Activated T-cell treated with anti-CD3 and anti-CD28 coated beads, Interleukin-2, amount 50 U/mL, for 4 hours (primary cell): ENCODE results near the gene DDX28. TPM values are rescaled to one million over a fixed set of nuclear protein-coding genes. Genes with fewer than 3 reads are reported as not detected.
"Not testable (repeated sequence)": the region's sequence is repeated elsewhere in the genome, so short reads cannot be mapped to it uniquely, and the experiment has no call there.

Source experiments
- ATAC-seq, 2 donors: fragments of 200-7000 bp; cut with Tn5 transposase; one replicate each; pipeline ENCODE4 v1.10.0; 2021
- DNase-seq: peaks from one replicate; pipeline ENCODE4 v3.0.0-alpha.2; 2020
- H3K27me3 Mint-ChIP-seq: one replicate; pipeline ENCODE4 v1.8.0; 2021; ENCODE audit warnings: low read depth, mixed read lengths
- H3K36me3 Mint-ChIP-seq: one replicate; pipeline ENCODE4 v1.8.0; 2022; ENCODE audit warnings: mixed read lengths; ENCODE audit not compliant: insufficient read depth
- H3K4me1 Mint-ChIP-seq: one replicate; pipeline ENCODE4 v1.8.0; 2021; ENCODE audit warnings: low read depth, mixed read lengths
- H3K4me3 Mint-ChIP-seq: one replicate; pipeline ENCODE4 v1.8.0; 2021; ENCODE audit warnings: mild to moderate bottlenecking, moderate library complexity, mixed read lengths
- H3K9me3 Mint-ChIP-seq: one replicate; pipeline ENCODE4 v1.8.0; 2021; ENCODE audit warnings: mixed read lengths
- total RNA-seq, 3 donors: library from RNA; stranded (reverse); gene quantifications; one replicate each; pipeline ENCODE4 v1.2.1, GENCODE V29; 2021

Gene DDX28
- total RNA-seq, 3 donors from 2014 or later: 34.9 to 40.3 (median 39.1) TPM

DNA sequence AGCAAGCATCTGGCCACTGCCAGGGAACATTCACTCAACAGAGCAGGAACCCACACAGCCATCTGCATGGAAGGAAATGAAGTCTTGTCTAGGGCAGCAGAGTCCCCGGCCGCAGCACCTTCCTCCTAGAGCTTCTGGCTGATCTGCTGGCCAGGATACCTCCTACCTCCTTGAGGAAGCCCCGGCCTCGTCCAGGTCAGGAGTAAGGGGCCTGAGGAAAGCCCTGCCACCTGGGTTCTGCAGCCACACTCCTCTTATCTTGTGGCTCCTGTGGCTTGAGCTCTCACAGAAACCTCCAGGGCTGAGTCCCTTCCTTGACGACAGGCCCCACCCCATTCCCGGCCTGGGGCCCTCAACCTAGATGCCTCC, 29.0 kb downstream of the DDX28 start:
- not testable (repeated sequence) for H3K27me3 Mint-ChIP-seq, DNase-seq, H3K9me3 Mint-ChIP-seq, H3K36me3 Mint-ChIP-seq
- ATAC-seq: peak; percentile 5 to 11
- H3K4me3 Mint-ChIP-seq: peak overlapping the region; percentile 73
- peaks cover 50% of the 10 kb centered on the region for H3K4me1 Mint-ChIP-seq

DNA sequence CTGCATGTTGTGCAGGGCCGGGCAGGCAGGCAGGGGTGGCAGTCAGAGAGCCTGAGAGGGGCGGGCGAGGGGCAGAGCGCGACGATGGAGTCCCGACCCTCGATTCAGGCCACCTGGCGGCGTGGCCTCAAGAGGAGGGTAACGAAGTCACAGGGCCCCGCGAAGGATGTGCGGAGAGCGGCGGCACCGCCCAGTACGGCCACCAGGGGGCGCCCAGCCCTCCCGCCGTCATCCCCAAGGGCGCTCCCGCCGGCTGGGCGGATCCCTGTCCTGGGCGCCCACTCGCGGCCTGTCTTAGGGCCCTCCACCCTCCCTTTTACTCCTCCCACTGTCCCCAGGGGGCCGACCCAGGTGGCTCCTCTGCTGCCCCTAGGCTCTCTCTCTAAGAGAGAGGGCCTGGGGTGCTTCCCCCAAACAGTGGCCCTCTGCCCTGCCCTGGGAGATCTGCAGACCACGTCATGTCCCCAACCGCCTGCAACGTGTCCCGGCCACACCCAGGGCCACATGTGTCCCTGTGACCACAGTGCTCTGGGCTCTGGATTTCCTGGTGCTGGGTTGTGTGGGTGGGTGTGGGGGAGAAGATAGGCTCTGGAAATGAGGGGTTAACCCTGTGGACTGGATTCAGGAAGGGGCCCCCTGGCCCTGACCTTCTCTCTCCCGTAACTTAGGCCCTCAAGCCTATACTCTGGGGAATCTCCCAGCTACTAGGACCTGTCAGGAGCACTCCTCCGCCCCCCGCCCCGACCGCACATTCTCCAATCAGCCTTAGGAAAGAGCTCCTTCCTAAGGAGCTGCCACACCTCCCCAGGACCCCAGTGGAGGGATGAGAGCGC, 29.6 kb downstream of the DDX28 start:
- H3K9me3 Mint-ChIP-seq: no peaks in the 10 kb centered on the region
- peaks cover 3% of the 10 kb centered on the region for H3K36me3 Mint-ChIP-seq
- peak overlapping the region; percentile 73 for H3K4me3 Mint-ChIP-seq
- no peaks in the 10 kb centered on the region for H3K27me3 Mint-ChIP-seq
- H3K4me1 Mint-ChIP-seq: peaks cover 44% of the 10 kb centered on the region
- peak; percentile 95 to 96 for ATAC-seq
- peak; percentile 78 for DNase-seq

DNA sequence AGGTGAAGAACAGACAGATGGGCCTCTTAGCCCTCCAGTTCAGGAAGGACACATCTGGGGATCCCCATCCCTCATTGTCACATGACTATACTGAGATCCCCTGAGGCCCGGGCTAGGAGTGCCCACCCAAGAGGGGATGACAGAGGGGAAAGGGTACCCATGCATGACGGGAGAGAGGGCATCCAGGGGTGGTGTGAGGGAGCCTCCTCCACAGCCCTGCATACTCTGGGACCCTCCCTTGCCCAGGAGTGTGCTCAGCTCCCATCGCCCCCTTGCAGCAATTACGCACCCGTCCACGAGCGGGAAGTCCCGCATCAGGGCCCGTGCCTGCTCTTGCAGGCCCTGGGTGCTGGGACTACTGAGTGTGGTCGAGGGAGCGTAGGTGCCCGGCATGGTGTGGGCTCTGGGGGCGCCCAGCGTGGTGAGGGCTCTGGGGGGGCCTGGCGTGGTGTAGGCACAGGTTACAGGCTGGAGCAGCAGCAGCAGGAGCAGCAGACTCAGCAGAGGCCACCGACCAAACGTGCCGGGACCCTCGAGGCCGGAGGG, 30.3 kb downstream of the DDX28 start:
- Mint-ChIP-seq H3K27me3 (no peaks in the 10 kb centered on the region), H3K4me1 (peaks cover 42% of the 10 kb centered on the region), H3K9me3 (no peaks in the 10 kb centered on the region), H3K36me3 (peaks cover 3% of the 10 kb centered on the region), H3K4me3 (no peak overlapping the region)
- ATAC-seq (peak in 1 of 2 donors; percentile 7), DNase-seq (no peak)

DNA sequence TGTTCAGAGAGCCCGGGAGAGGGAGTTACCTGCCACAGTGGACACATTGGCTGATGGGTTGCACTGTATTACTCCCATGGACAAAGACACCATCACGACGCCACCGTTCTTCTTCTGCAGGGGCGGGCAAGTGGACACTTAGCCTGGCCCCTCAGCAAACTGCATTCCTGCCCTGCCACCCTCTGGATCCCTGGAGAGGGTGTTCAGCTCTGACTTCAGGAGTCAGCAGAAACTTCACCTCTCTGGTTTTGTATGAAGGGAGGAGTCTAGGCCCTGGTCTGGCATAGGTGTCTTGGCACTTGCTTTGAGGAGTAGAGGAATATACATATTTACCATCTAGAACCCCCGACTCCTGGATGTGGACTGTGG, 33.0 kb downstream of the DDX28 start:
- H3K9me3 Mint-ChIP-seq: no peaks in the 10 kb centered on the region

DNA sequence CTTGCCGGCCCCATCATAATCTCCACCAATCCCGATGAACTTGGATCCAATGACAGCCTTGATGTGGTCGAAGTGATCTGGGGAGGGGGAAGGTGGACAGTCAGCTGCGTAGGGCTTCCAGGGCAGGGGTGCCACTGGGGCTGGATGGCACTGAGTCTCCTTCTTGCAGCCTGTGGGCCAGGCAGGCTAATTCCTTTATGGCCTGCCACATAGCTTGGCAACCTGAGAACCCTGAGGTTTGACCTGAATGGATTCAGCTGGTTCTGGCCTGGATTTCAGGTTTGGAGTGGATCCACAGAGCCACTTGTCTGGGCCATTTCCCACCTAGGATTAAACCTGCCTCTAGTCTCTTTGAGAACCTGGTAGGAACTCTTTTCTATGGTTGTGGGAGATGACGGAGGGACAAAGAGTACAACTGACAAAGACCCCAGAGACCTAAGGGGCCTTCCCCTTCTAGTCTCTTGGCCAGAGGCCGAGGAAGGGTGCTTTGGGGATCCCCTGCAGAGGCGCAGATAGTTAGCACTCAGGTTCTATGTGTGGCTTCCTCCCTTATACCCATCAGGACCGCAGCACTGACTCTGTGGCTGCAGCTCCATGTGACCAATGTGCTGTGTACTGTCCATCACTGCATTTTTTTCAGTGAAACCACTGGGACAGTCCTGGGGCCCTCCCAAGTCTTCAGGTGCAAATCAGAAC, 33.6 kb downstream of the DDX28 start:
- Mint-ChIP-seq H3K4me3 (no peak overlapping the region), H3K9me3 (no peaks in the 10 kb centered on the region), H3K4me1 (peaks cover 26% of the 10 kb centered on the region), H3K27me3 (no peaks in the 10 kb centered on the region), H3K36me3 (peaks cover 3% of the 10 kb centered on the region)
- DNase-seq (no peak), ATAC-seq (no peak)

More for the DNA sequence above, 33.0 kb downstream of the DDX28 start:
- ATAC-seq (no peak), DNase-seq (no peak)
- Mint-ChIP-seq H3K4me1 (peaks cover 25% of the 10 kb centered on the region), H3K36me3 (peaks cover 3% of the 10 kb centered on the region), H3K4me3 (no peak overlapping the region), H3K27me3 (no peaks in the 10 kb centered on the region)

DNA sequence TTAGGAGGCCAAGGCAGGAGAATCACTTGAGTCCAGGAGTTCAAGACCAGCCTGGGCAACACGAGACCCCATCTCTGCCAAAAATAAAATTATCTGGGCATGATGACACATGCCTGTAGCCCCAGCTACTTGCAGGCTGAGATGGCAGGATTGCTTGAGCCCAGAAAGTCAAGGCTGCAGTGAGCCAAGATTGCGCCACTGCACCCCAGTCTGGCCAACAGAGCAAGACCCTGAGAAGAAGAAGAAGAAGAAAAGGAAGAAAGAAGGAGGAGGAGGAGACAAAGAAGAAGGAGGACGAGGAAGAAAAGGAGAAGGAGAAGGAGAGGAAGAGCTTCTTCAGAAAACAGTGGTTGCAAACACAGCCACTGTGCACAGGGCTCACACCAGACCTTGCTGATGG, 34.4 kb downstream of the DDX28 start:
- no peak overlapping the region for H3K4me3 Mint-ChIP-seq

DNA sequence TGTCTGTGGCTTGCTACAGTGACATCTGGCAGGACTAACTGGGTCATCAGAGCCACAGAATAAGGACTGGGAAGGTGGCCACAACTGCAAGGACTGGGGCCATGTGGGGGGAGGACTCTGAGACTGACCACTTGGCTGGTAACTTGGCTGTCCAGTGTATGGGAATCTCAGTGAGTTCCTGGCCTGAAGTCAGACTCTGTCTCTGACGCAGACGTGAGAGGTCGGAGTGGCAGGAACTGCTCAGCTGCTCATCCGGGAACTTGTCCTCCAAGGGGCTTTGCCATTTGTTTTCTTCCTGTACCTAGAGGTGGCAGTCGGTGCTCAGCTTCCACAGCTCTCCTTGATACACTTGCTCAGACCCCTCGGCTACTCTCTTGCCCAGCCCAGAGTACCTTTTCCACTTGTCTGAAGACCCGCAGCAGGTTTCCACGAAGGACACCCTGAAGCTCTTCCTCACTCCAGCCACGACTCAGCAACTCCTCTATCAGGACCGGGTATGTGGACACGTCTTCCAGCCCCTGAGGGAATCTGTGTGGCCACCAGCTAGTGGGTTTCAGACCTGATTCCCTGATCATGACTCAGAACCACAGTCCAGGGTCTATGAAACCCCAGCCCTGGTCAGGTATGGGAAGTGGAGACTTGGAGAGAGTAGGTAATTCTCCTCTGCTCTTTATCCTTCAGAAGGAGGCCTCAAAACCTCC, 35.4 kb downstream of the DDX28 start:
- DNase-seq: no peak
- Mint-ChIP-seq H3K4me3 (no peak overlapping the region), H3K27me3 (no peaks in the 10 kb centered on the region), H3K4me1 (peaks cover 29% of the 10 kb centered on the region), H3K9me3 (no peaks in the 10 kb centered on the region), H3K36me3 (peaks cover 3% of the 10 kb centered on the region)
- ATAC-seq: no peak

More for the DNA sequence above, 34.4 kb downstream of the DDX28 start:
- ATAC-seq: no peak
- H3K9me3 Mint-ChIP-seq: no peaks in the 10 kb centered on the region
- no peaks in the 10 kb centered on the region for H3K27me3 Mint-ChIP-seq
- peaks cover 3% of the 10 kb centered on the region for H3K36me3 Mint-ChIP-seq
- H3K4me1 Mint-ChIP-seq: peaks cover 28% of the 10 kb centered on the region
- DNase-seq: no peak

DNA sequence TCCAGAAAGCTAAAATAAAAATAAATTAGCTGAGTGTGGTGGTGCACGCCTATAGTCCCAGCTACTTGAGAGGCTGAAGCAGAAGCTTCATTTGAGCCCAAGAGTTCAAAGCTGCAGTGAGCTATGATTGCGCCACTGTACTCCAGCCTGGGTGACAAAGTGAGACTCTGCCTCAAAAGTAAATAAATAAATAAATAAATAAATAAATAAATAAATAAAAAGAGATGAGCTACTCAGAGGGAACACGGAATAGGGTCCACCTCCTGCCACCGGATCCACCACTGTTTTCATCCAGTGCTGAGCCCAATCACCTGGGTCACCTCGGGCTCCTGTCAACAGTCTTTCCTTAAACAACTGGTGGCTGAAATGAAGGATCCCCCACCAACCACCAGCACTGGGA, 36.1 kb downstream of the DDX28 start:
- no peak for DNase-seq
- H3K4me1 Mint-ChIP-seq: peaks cover 26% of the 10 kb centered on the region
- H3K9me3 Mint-ChIP-seq: no peaks in the 10 kb centered on the region
- peaks cover 3% of the 10 kb centered on the region for H3K36me3 Mint-ChIP-seq
- no peaks in the 10 kb centered on the region for H3K27me3 Mint-ChIP-seq
- H3K4me3 Mint-ChIP-seq: no peak overlapping the region
- ATAC-seq: no peak

DNA sequence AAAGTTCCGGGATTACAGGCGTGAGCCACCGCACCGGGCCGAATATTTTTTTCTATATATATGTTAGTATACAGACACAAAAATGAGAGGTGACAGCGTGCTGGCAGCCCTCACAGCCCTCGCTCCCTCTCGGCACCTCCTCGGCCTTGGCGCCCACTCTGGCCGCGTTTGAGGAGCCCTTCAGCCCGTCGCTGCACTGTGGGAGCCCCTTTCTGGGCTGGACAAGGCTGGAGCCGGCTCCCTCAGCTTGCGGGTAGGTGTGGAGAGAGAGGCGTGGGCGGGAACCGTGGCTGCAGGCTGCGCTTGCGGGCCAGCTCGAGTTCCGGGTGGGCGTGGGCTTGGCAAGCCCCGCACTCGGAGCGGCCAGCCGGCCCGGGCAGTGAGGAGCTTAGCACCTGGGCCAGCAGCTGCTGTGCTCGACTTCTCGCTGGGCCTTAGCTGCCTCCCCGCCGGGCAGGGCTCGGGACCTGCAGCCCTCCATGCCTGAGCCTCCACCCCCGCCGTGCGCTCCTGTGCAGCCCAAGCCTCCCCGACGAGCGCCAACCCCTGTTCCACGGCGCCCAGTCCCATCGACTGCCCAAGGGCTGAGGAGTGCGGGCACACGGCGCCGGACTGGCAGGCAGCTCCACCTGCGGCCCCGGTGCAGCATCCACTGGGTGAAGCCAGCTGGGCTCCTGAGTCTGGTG, 40.9 kb downstream of the DDX28 start:
- Mint-ChIP-seq H3K27me3 (no peaks in the 10 kb centered on the region), H3K36me3 (no peaks in the 10 kb centered on the region), H3K9me3 (no peaks in the 10 kb centered on the region), H3K4me1 (peaks cover 23% of the 10 kb centered on the region), H3K4me3 (no peak overlapping the region)
- ATAC-seq: no peak
- DNase-seq: no peak

DNA sequence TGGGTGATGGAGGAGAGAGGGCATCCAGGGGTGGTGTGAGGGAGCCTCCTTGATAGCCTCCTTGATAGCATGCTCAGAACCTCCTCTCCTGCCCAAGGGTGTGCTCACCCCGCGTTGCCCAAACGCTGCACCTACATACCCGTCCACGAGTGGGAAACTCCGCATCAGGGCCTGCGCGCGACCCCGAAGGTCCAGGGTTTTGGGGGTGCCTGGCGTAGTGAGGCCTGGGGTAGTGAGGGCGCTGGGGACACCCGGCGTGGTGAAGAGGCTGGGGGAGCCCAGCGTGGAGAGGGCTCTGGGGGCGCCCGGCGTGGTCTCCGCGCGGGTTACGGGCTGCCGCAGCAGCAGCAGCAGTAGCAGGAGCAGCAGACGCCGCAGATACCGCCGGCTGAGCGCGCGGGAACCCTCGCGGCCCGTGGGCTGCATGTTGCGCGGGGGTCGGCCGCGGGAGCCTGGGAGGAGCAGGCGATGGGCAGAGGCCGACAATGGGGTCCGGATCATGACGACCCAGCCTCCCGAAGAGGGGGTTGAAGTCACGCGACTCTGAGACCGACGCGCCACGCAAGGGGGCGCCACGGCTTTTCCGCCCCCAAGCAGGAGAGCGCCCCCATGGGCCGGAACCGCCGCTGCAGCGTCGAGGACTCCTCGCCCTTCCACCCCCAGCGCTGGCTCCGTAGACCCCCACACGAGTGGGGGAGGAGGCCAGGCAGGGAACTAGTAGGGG, 42.9 kb downstream of the DDX28 start, which contains the start of gene DPEP3:
Gene DPEP3, minus strand, starts transcription at position 545 of the 724 bp plus-strand sequence. Its CDS starts 119 bp downstream, at position 426.
- no peaks in the 10 kb centered on the region for H3K27me3 Mint-ChIP-seq
- DNase-seq: no peak
- H3K9me3 Mint-ChIP-seq: no peaks in the 10 kb centered on the region
- no peak within 1 kb of the TSS for H3K4me3 Mint-ChIP-seq
- peak in 1 of 2 donors; percentile 16 for ATAC-seq
- no peaks in the 10 kb centered on the region for H3K36me3 Mint-ChIP-seq
- H3K4me1 Mint-ChIP-seq: peaks cover 23% of the 10 kb centered on the region

DNA sequence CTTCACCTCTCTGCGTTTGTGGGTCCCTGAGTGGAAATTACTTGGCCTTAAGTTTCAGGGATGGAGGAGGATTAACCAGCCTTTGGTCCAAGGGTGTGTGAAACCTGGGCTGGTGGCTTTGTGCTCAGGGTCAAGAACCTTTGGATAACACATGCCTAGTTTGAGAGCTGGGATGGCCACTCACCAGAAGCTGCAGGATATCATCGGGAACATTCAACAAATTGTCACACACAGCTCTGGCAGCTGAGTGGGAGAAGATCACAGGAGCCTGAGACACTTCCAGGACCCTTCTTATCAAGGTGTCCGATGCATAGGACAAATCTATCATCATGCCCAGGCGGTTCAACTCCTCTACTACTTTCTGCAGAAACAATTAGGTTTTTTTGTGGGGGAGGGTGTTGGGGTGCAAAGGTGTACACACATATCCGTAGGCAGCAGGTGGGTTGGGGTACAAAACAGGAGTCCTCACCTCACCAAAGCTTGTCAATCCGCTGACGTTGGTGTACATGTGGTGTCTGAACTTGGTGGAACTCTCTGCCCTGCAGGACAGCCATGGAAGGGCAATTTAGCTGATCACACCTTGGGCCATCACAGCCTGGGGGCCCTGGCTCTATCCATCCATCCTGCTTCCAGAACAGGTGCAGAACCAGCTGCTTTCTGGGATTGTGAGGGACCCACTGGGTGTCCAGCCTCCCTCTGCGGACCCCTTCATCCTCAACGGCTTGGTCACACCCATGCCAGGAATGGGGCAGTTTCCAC, 45.4 kb downstream of the DDX28 start:
- Mint-ChIP-seq H3K36me3 (no peaks in the 10 kb centered on the region), H3K4me3 (no peak overlapping the region), H3K4me1 (peaks cover 1% of the 10 kb centered on the region), H3K9me3 (no peaks in the 10 kb centered on the region), H3K27me3 (no peaks in the 10 kb centered on the region)
- no peak for DNase-seq
- ATAC-seq: no peak

DNA sequence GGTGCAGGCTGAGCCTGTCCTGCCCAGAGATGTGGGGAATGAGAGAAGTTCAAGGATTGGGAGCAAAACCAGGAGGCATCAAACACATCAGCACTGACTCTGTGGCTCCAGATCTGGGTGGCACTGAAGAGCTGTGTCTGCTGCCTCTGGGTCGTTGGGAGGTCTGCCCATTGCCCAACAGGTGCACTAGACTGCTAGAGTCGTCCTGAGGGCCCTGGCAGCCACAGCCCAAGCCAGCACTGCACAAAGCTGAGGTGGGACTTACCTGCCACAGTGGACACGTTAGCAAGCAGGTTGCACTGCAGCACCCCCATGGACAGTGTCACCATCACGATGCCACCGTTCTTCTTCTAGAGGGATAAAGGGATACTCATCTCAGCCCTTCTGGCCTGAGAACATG, 46.0 kb downstream of the DDX28 start:
- Mint-ChIP-seq H3K27me3 (no peaks in the 10 kb centered on the region), H3K9me3 (no peaks in the 10 kb centered on the region), H3K4me1 (no peaks in the 10 kb centered on the region)

DNA sequence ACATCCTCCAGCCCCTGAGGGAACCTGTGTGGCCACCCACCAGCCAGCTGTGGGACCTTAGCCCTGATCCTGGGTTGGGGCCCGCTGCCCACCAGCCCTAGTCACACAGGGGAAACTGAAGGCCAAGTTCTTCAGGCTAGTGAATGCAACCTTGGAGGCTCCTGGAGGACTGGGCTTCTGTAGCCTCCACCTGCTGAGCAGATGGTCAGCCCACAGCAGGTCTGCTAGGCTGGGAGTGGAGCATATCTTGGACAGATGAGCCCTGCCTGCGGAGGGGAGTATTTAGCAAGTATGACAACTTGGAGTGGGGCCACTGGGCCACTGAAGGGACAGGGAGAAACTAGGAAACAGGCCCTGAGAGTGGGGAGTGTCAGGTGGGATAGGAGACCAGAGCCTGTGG, 46.8 kb downstream of the DDX28 start:
- no peak for DNase-seq
- no peaks in the 10 kb centered on the region for H3K9me3 Mint-ChIP-seq
- ATAC-seq: no peak
- H3K4me1 Mint-ChIP-seq: no peaks in the 10 kb centered on the region
- H3K27me3 Mint-ChIP-seq: no peaks in the 10 kb centered on the region
- no peak overlapping the region for H3K4me3 Mint-ChIP-seq
- no peaks in the 10 kb centered on the region for H3K36me3 Mint-ChIP-seq

More for the DNA sequence above, 46.0 kb downstream of the DDX28 start:
- Mint-ChIP-seq H3K4me3 (no peak overlapping the region), H3K36me3 (no peaks in the 10 kb centered on the region)
- no peak for ATAC-seq
- no peak for DNase-seq
